B cell (primary cell): ENCODE results near the gene YY1AP1. TPM values are rescaled to one million over a fixed set of nuclear protein-coding genes. Genes with fewer than 3 reads are reported as not detected.

Source experiments
- ATAC-seq: fragments of 200-7000 bp; cut with Tn5 transposase; one replicate; pipeline ENCODE4 v1.10.0; 2021; ENCODE audit warnings: low read depth, mild to moderate bottlenecking, moderate number of reproducible peaks, moderate library complexity
- CTCF ChIA-PET: fragments of 350-600 bp; sonication (Branson Sonifier 250); formaldehyde crosslinking; loops from one replicate; lab custom pipeline; 2021; ENCODE audit warnings: antibody characterized with exemption, inconsistent platforms; lab: Charles Lee
- POLR2A ChIA-PET: fragments of 350-600 bp; sonication (Branson Sonifier 250); formaldehyde crosslinking; loops from one replicate; lab custom pipeline; 2021; ENCODE audit warnings: antibody characterized with exemption; lab: Charles Lee
- DNase-seq: peaks from one replicate; pipeline ENCODE4 v3.0.0; 2013
- H2AFZ ChIP-seq: 2 replicates; pipeline ENCODE4 v1.6.1; 2012; ENCODE audit warnings: mild to moderate bottlenecking, low read depth, low read length; ENCODE audit not compliant: insufficient read depth, poor library complexity, severe bottlenecking
- H3K27ac ChIP-seq, 2 donors: 1 replicate in 1 of 2; 2 replicates in 1 of 2; pipeline ENCODE4 v1.5.1; 2012 to 2013; ENCODE audit warnings: low read length in 2 of 2, mild to moderate bottlenecking in 2 of 2, moderate library complexity in 1 of 2
- H3K27me3 ChIP-seq, 4 experiments: fragments of 200-600 bp in 1 of 4; sonication (generic) in 1 of 4; replicated peaks in 1 of 4; 1 replicate in 2 of 4; 2 replicates in 2 of 4; pipeline versions ENCODE4 v1.6.1 to v1.7.0; 2013 to 2016; ENCODE audit warnings: low read length in 3 of 4, mild to moderate bottlenecking in 2 of 4, mixed read lengths in 1 of 4, moderate library complexity in 1 of 4; ENCODE audit not compliant: insufficient read depth in 4 of 4, control insufficient read depth in 3 of 4; ENCODE audit errors: control extremely low read depth in 1 of 4
- H3K36me3 ChIP-seq, 2 experiments: replicated peaks in 1 of 2; 1 replicate in 1 of 2; 2 replicates in 1 of 2; pipeline versions ENCODE4 v1.6.1 to v1.7.1; 2013; ENCODE audit warnings: low read length in 1 of 2; ENCODE audit not compliant: insufficient read depth in 2 of 2, control insufficient read depth in 1 of 2; ENCODE audit errors: control extremely low read depth in 1 of 2, extremely low read depth in 1 of 2
- H3K4me1 ChIP-seq, 2 donors: fragments of 200-600 bp in 1 of 2; sonication (generic) in 1 of 2; 1 replicate in 1 of 2; 2 replicates in 1 of 2; pipeline versions ENCODE4 v1.5.1 to v1.6.1; 2013 to 2017; ENCODE audit warnings: low read length in 2 of 2; ENCODE audit not compliant: control insufficient read depth in 2 of 2, insufficient read depth in 2 of 2
- H3K4me2 ChIP-seq: replicated peaks from 2 replicates; pipeline ENCODE3; 2012; ENCODE audit warnings: mild to moderate bottlenecking, low read depth, low read length; ENCODE audit not compliant: poor library complexity, severe bottlenecking
- H3K4me3 ChIP-seq, 5 experiments: fragments of 200-600 bp in 1 of 5; sonication (generic) in 1 of 5; 1 replicate in 3 of 5; 2 replicates in 2 of 5; pipeline versions ENCODE4 v1.5.1 to v1.7.0; 2011 to 2016; ENCODE audit warnings: low read length in 4 of 5, mild to moderate bottlenecking in 4 of 5, low read depth in 2 of 5, control low read depth in 1 of 5, moderate library complexity in 1 of 5; ENCODE audit not compliant: insufficient read depth in 1 of 5; ENCODE audit errors: control extremely low read depth in 1 of 5, extremely low read depth in 1 of 5
- H3K79me2 ChIP-seq: fragments of 200-600 bp; sonication (generic); one replicate; pipeline ENCODE4 v1.6.0; 2016; ENCODE audit warnings: low read length; ENCODE audit not compliant: control insufficient read depth, insufficient read depth
- H3K9ac ChIP-seq: fragments of 200-600 bp; sonication (generic); 2 replicates; pipeline ENCODE4 v1.6.1; 2017; ENCODE audit warnings: mild to moderate bottlenecking, low read length, moderate library complexity
- H3K9me3 ChIP-seq, 3 donors: one replicate each; pipeline versions ENCODE4 v1.6.1 to v1.7.1; 2013; ENCODE audit warnings: low read length in 2 of 3; ENCODE audit not compliant: control insufficient read depth in 2 of 3, insufficient read depth in 1 of 3; ENCODE audit errors: control extremely low read depth in 1 of 3
- H4K20me1 ChIP-seq: 2 replicates; pipeline ENCODE4 v1.6.0; 2012; ENCODE audit warnings: mild to moderate bottlenecking, low read length; ENCODE audit not compliant: insufficient read depth, control insufficient read depth, poor library complexity, severe bottlenecking
- H3K27ac Mint-ChIP-seq: one replicate; pipeline ENCODE4 v1.8.0; 2021; ENCODE audit warnings: mixed read lengths
- H3K27me3 Mint-ChIP-seq: one replicate; pipeline ENCODE4 v1.8.0; 2021; ENCODE audit warnings: mixed read lengths
- H3K4me1 Mint-ChIP-seq: one replicate; pipeline ENCODE4 v1.8.0; 2021; ENCODE audit warnings: mixed read lengths
- H3K4me3 Mint-ChIP-seq: one replicate; pipeline ENCODE4 v1.8.0; 2021; ENCODE audit warnings: mixed read lengths
- H3K9me3 Mint-ChIP-seq: one replicate; pipeline ENCODE4 v1.8.0; 2022; ENCODE audit warnings: mixed read lengths; ENCODE audit not compliant: insufficient read depth
- CTCF ChIP-seq: fragments of 200-600 bp; IDR thresholded peaks from one replicate; pipeline ENCODE4 v1.8.0; 2022; ENCODE audit warnings: antibody characterized with exemption, mild to moderate bottlenecking
- EZH2 ChIP-seq: IDR thresholded peaks from 2 replicates; pipeline ENCODE4 v1.6.1; 2012; ENCODE audit warnings: borderline replicate concordance, low read depth, mild to moderate bottlenecking, moderate library complexity, low read length; ENCODE audit not compliant: insufficient read depth, poor library complexity, severe bottlenecking
- WGBS: methylation state at CpG from one replicate; pipeline ENCODE4 v1.1.5; 2013; ENCODE audit warnings: missing lambda C conversion rate; ENCODE audit not compliant: insufficient coverage; 5-methylcytosine and 5-hydroxymethylcytosine counted together
- intact Hi-C: fragments of 100-400 bp; cut with micrococcal nuclease; formaldehyde crosslinking; loops from one replicate; pipeline ENCODE4 v1.10.0; 2022
- polyA plus RNA-seq: library from polyadenylated mRNA; depleted of rRNA; stranded (reverse); fragments of >200 nt; gene quantifications from 2 replicates; pipeline ENCODE4 v1.2.3, GENCODE V29; 2012
- total RNA-seq, 2 donors: library from RNA; stranded (reverse); fragments of 120-200 nt in 1 of 2; gene quantifications; 1 replicate in 1 of 2; 2 replicates in 1 of 2; pipeline versions ENCODE4 v1.2.3 to v1.2.4, GENCODE V29; 2013 to 2022

The YY1AP1 gene
- total and polyA plus RNA-seq, 2 donors (not counting 1 experiment from before 2014, with no cell fraction given): 95.4 to 156 TPM

GRCh38 chr1:155657463-155657862, 31.1 kb downstream of the YY1AP1 start:
- no peak overlapping the region for H3K27ac Mint-ChIP-seq
- Histone ChIP-seq H3K27me3 (no peaks in the 10 kb centered on the region), H3K27ac (no peak overlapping the region), H3K4me3 (no peak overlapping the region), H2AFZ (no peak overlapping the region), H4K20me1 (no peaks in the 10 kb centered on the region), H3K9ac (no peak overlapping the region), H3K4me1 (no peaks in the 10 kb centered on the region), H3K9me3 (no peaks in the 10 kb centered on the region), H3K79me2 (no peaks in the 10 kb centered on the region), H3K4me2 (no peak overlapping the region), H3K36me3 (peaks cover 2 to 39% of the 10 kb centered on the region in 2 experiments)
- no peaks in the 10 kb centered on the region for H3K4me1 Mint-ChIP-seq
- 100% methylated on average over 2 of the region's 2 CpGs for WGBS
- ChIA-PET POLR2A (no interaction called here), CTCF (no interaction called here)
- DNase-seq: no peak
- no peaks in the 10 kb centered on the region for H3K9me3 Mint-ChIP-seq
- intact Hi-C loops: no loop called here
- TF ChIP-seq CTCF: no peak
- no peak for TF ChIP-seq EZH2
- H3K27me3 Mint-ChIP-seq: no peaks in the 10 kb centered on the region
- no peak for ATAC-seq
- H3K4me3 Mint-ChIP-seq: no peak overlapping the region

- POLR2A ChIA-PET: no interaction called here
- H3K4me3 Mint-ChIP-seq: no peak overlapping the region
Measured at GRCh38 chr1:155652951-155653350, 35.6 kb downstream of the YY1AP1 start.

More at GRCh38 chr1:155652951-155653350, 35.6 kb downstream of the YY1AP1 start:
- TF ChIP-seq EZH2 (no peak), CTCF (no peak)
- Histone ChIP-seq H3K36me3 (peaks cover 0 to 2% of the 10 kb centered on the region in 2 experiments), H4K20me1 (no peaks in the 10 kb centered on the region), H3K27ac (no peak overlapping the region), H2AFZ (no peak overlapping the region), H3K4me2 (no peak overlapping the region), H3K4me3 (no peak overlapping the region), H3K27me3 (no peaks in the 10 kb centered on the region), H3K9me3 (peaks cover 0 to 8% (median 6%) of the 10 kb centered on the region in 3 donors), H3K9ac (no peak overlapping the region), H3K79me2 (no peaks in the 10 kb centered on the region), H3K4me1 (no peaks in the 10 kb centered on the region)
- DNase-seq (no peak), ATAC-seq (no peak)
- intact Hi-C loops: no loop called here
- 100% methylated on average over 1 of the region's 3 CpGs for WGBS
- H3K27ac Mint-ChIP-seq: no peak overlapping the region
- H3K27me3 Mint-ChIP-seq: no peaks in the 10 kb centered on the region
- peaks cover 2% of the 10 kb centered on the region for H3K9me3 Mint-ChIP-seq
- H3K4me1 Mint-ChIP-seq: peaks cover 4% of the 10 kb centered on the region
- CTCF ChIA-PET: no interaction called here
